SW 1271 (cell line): ENCODE measurements around the gene MGAT4C.
A peak's percentile ranks its signal among the peaks of the same experiment; 100 is the strongest.
"Not testable (repeated sequence)": the region's sequence is repeated elsewhere in the genome, so short reads cannot be mapped to it uniquely, and the experiment has no call there.

Experiments used
- DNase-seq, 2 experiments: peaks; one replicate each; lab custom pipeline; 2025; lab: John Stamatoyannopoulos, UW

The MGAT4C gene

DNA sequence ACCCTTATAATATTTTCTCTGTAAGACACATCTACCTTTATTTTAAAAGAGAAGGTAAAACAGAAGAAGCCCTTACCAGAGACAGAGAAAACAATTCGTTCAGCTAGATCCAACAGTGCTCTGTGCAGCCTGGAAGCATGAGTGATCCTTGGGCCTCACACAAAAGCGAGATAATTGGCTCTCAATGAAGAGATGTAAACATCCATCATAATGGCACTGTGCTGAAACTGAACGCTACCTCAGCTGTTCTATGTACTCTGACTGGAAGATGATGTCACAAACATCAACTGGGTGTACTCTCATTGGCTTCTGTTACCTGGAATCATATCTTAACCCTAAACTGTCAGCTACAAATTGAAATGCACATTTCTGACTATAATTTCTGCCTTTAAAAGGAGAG, at the start of gene MGAT4C:
Gene MGAT4C (minus strand): TSS at position 229 of the 400 bp plus-strand sequence.
- no peak for DNase-seq

DNA sequence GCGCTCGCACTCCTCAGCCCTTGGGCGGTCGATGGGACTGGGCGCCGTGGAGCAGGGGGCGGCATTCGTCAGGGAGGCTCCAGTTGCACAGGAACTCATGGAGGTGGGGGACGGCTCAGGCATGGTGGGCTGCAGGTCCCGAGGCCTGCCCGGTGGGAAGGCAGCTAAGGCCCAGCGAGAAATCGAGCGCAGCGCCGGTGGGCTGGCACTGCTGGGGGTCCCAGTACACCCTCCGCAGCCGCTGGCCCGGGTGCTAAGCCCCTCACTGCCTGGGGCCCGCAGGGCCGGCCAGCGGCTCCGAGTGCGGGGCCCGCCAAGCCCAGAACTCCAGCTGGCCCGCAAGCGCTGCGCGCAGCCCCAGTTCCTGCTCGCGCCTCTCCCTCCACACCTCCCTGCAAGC, 40.2 kb upstream of the MGAT4C start:
- not testable (repeated sequence) for DNase-seq

DNA sequence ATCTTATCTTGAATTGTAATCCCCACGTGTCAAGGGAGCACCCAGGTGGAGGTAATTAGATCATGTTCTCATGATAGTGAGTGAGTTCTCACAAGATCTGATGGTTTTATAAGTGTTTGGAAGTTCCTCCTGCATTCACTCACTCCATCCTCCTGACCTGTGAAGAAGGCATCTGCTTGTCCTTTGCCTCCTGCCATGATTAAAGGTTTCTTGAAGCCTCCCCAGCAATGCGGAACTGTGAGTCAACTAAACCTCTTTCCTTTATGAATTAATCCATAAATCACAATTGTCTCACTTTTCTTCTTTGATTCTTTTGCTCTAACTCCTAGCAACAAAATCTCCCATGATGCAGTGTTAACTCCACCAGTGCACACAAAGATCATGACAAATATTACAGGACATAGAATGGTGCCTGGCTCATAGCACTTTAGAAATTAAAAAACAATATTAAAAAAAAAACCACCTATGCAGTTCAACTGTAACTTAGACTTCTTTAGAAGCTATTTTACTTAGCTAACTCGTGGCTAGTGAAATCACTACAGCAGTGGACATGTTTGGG, 37.6 kb upstream of the MGAT4C start:
- no peak for DNase-seq

- DNase-seq, result no peak
These were observed 36.3 kb upstream of the MGAT4C start for GRCh38 chr12:86292480-86292879.

- DNase-seq, result no peak
These were observed 34.4 kb upstream of the MGAT4C start for GRCh38 chr12:86290615-86291014.

DNA sequence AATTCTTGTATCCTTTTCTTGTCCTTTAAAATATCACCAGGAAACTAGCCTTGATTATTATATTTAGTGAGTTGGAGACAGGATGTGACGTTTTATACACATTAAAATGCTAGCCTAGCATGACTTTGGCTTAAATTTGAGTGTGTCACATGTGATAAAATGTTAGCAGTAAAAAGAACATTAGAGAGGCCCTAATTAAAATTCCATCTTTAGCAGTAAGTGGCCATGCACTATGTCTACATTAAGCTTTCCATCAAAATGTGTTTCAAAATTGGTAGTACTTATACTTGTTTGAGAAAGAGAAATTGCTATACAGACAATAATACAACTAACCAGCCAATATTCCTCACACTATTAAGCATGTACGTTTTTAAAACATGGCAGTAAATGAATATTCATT, 29.9 kb upstream of the MGAT4C start:
- DNase-seq, result no peak

GRCh38 chr12:86283620-86284019, 27.4 kb upstream of the MGAT4C start:
- no peak for DNase-seq

- DNase-seq, result no peak
These were observed 19.2 kb upstream of the MGAT4C start for GRCh38 chr12:86275356-86275755.

DNA sequence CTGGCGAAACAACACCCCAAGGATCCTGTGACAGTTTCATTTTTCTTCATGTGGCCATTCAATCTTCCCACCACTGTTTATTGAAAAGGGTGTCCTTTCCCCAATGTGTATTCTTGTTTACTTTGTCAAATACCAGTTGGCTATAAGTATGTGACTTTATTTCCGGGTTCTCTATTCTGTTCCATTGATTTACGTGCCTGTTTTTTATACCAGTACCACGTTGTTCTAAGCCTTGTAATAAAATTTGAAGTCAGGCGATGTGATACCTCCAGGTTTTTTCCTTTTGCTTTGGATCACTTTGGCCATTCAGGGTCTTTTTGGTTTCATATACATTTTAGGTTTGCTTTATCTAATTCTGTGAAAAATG, 9.1 kb upstream of the MGAT4C start:
- DNase-seq, result no peak

DNA sequence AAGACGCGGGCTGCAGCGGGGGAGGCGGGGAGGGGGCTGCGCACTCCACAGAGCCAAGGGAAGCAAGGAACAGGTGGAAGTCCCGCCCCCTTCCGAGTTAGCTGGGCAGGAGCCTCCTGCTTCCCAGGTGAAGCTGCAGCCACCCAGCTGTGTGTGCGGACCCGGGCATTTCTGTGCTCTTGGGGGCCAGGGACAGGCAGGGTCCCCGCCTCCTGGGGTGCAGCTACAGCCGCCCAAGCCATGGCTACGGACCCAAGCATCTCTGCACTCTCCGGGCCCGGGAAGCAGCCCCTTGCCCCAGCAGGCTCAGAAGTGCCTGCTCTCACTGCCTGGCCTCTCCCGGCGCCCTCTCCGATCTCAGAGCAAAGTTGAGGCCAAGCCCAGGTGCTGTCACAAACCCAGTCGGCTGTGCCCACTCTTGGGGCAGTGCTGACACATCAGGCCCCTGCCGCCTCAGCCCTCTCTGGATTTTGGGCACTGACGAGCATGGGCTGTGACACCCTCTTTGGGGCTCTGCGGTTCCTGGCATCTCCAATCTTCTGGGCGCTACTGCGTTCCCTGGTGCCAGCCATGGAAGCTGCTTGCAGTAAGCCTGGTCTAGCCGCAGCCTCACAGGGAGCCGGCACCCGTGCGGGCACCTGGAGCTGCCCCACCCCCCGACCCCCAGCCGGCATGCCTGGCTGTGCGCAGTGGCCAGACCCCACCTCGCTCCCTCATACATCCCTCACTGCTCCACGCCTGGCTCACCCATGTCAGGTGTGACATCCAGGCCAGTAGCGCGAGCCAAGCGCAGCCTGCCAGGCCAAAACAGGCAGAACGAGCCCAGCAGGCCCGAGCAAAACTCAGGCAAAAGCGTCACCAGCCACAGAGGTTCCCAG, 8.5 kb upstream of the MGAT4C start:
- no peak for DNase-seq

DNA sequence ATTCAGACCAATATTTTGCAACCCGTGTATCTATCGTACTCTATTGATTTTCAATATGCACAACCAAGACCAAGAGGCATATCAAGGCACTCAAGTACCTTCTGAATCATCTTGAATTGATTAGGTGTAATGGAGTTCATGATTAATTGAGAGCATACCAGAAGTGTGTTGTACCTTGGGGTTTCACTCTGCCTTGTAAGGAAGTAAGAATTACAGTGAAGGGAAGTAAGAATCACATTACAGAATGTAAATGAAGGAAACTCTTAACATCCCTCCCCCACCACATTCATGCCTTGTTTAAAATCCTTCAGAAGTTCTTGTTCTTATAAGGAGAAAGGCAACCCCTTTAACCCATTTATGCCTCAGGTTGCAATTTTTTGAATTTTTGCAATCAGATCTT, 5.4 kb upstream of the MGAT4C start:
- no peak for DNase-seq

DNA sequence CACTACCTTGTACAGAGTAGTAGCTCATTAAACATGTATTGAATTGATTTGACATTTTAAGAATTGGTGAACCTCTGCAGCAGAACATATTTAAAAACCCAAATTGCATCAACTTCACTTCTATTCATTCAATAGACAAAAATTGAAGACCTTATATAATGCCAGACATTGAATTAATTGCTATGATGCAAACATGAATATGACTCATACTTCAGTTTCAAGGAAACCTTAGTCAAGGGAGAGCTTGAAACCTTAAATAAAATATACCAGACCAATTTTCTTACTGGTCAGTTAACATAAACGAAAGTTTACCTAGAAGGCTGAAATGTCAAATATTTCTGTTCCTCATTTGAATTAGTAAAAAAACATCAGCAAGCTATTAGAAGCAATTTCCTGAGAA, 5.0 kb upstream of the MGAT4C start:
- DNase-seq, result no peak

- no peak for DNase-seq
These were observed 4.0 kb upstream of the MGAT4C start for GRCh38 chr12:86260183-86260582.

DNA sequence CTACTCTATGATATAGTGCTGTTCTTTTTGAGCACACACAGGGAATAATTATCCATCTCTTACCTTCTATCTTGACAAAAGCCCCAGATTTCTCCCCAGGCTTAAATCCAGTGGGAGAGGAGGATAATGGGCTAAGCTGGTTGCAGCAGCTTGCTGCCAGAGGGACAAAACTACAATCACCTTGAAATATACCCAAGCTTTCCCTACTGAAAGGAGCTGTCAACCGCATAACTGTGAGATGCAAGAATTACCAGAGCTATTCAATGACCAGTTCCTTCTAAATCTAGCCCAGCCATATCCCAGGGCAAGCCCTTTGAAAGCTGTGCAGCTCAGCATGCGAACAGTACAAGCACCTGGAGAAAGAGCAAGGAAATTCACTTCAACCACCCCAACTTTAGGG, 943 bp upstream of the MGAT4C start:
- no peak for DNase-seq

DNA sequence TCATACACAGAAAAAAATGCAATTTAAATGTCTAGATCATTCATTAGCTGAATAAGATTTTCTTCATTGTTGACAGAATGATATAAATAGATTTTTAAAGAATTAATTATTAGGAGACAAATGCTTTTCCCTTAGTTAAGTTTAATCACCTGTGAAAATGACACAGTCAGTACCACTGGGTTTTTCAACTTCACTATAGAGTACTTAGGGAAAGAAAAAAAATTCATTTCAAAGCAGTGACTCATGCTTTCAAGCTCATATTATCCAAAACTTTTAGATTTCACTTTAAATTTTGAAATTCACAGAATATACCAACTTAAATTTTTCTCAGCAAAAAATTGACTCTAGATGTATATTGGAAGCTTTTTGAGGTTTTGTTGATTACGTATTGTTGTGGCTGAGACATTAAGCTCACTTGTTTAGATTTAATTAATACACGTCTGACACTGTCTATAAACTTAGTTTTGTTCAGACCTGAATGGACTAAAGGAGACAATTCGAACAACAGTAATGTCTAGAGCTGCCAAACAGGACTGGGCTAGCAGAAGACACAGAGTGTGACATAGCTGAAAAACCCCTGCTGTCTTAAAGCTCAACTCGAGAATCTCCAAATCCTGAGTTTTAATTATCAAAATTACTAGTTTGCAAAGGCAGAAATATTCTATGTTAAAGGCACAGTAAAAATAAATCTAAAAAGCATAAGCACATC, 1.6 kb downstream of the MGAT4C start:
- no peak for DNase-seq

DNA sequence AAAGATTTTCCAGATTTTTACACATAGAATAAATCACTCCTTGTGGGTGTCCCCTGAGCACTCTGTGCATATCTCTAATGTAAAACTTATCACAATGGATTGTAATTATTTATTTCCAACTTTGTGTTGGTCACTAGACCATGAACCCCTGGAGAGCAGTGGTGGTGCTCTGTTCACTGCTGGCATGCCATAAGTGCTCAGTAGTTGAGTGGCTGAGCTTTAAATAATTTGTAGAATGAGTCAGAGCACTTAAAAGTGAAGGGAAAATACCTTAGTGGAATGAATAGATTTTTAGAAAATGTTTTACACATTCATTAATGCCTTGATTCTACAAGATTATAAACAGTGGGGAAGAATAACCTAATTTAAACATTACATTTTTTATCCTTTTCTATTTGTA, 6.3 kb downstream of the MGAT4C start:
- no peak for DNase-seq

DNA sequence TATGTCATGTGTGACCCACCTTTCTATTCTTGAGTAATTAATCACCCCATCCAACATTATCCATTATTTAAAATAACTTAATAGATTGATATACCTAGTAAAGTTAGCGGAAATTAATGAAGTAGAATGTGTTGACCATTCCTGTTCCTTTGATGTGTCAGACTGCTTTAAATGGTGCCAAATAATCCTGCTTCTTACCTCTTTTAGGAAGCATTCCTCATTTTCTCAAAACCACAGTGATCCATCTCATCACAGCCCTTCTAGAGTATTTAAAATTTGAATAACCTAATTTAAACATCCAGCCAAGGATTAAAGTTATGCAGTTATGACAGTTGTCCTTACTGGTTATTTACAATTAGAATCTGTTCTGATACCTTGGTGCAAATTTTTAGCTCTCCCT, 6.9 kb downstream of the MGAT4C start:
- no peak for DNase-seq

DNA sequence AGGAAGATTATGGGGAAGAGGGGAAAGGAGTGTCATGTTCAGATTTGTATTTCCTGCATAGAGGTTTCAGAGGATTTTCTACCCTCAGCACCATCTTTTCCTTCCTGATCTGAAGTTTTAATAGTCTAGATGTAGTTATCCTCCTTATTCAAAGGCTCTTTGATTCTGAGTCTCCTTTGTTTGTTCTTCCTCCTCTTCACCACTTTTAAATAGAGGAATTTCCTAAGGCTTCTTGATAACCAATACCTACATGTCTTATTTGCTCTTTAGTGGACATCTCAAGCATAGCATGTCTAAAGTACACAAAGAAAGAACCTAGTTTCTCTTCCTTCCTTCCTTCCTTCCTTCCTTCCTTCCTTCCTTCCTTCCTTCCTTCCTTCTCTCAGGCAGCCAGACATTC, 8.3 kb downstream of the MGAT4C start:
- no peak for DNase-seq

DNA sequence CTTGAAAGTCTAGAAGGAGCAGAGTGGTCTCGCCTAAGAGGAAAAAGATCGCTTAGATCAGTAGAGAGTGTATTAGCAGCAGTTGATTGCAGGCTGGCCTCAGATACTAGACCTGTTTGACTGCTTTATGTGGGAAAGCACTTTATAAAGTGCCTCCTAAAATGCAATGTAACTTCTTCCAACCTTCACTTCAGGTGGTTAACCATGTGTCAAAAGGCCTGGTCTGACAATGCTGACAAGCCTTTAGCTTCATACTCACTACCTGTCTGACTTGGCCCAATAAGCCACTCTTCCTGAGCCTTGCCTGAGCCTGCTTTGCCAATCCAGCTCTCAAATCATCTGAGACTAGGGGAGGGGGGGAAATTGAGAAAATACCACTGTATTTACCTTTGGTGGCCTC, 14.6 kb downstream of the MGAT4C start:
- DNase-seq, result no peak

- no peak for DNase-seq
These were observed 21.8 kb downstream of the MGAT4C start for GRCh38 chr12:86234316-86234855.

- no peak for DNase-seq
These were observed 23.1 kb downstream of the MGAT4C start for GRCh38 chr12:86233126-86233525.

DNA sequence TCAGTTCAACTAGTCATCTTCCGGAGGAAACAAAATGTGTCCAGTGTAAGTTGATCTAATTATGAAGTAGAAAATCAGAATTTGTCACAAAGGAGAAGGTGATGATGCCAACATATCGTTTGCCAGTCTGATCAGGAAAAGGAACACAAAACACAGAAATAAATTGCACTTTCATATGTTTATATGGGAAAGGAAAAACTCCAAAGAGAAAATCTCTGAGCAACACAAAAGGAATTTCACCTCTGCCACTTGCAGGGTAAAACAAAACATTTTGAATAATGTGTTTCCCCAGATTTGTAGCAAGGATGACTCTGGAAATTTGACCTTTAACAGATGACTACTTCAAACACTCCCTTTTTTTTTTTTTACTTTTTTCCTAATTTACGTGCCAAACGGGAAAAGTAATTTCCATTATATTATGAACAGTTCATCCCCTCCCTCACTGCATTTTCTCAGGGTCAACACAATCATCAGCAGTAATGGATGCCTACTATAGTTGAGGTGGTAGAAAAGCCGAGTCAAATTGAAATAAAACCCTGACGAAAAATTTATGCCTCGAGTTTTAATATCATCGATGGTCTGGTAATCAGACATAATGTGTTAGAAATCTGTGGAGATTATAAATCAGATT, 25.6 kb downstream of the MGAT4C start:
- peak in 1 of 2 experiments; percentile 8 for DNase-seq
